Suppressor macrophage treated with lipopolysaccharide for 1 hour (primary cell): Measurements from ENCODE around the gene RADIL.
A peak's percentile ranks its signal among the peaks of the same experiment; 100 is the strongest.
"Not testable (repeated sequence)": the region's sequence is repeated elsewhere in the genome, so short reads cannot be mapped to it uniquely, and the experiment has no call there.

Experiments used
- DNase-seq, 3 donors: peaks; one replicate each; pipeline ENCODE4 v3.0.0-alpha.2; 2020 to 2022

Gene RADIL

GRCh38 chr7:4808026-4808425 is 75.5 kb downstream of the RADIL start:
- DNase-seq: no peak

- no peak for DNase-seq
Observed at GRCh38 chr7:4807598-4808016, 75.9 kb downstream of the RADIL start.

- no peak for DNase-seq
Observed at GRCh38 chr7:4806983-4807597, 76.4 kb downstream of the RADIL start.

- DNase-seq: no peak
Observed at GRCh38 chr7:4805984-4806300, 77.6 kb downstream of the RADIL start.

- no peak for DNase-seq
Observed at GRCh38 chr7:4805110-4805983, 78.2 kb downstream of the RADIL start.

GRCh38 chr7:4803397-4804241 is 79.9 kb downstream of the RADIL start:
- DNase-seq: no peak

GRCh38 chr7:4802577-4802976 is 80.9 kb downstream of the RADIL start:
- DNase-seq: not testable (repeated sequence)

GRCh38 chr7:4801839-4802231 is 81.7 kb downstream of the RADIL start:
- no peak for DNase-seq

GRCh38 chr7:4800926-4801838 is 82.3 kb downstream of the RADIL start:
- no peak for DNase-seq

- DNase-seq: no peak
Observed at GRCh38 chr7:4800487-4800886, 83.0 kb downstream of the RADIL start.

- DNase-seq: no peak
Observed at GRCh38 chr7:4799508-4800268, 83.8 kb downstream of the RADIL start.

- DNase-seq: no peak
Observed at GRCh38 chr7:4798706-4799235, 84.7 kb downstream of the RADIL start.

GRCh38 chr7:4797858-4798705 is 85.4 kb downstream of the RADIL start:
- peak; percentile 52 to 78 (median 72) for DNase-seq

GRCh38 chr7:4796453-4796852 is 87.1 kb downstream of the RADIL start:
- DNase-seq: no peak

GRCh38 chr7:4794591-4795350 is 88.7 kb downstream of the RADIL start:
- DNase-seq: no peak

GRCh38 chr7:4794171-4794570 is 89.3 kb downstream of the RADIL start:
- not testable (repeated sequence) for DNase-seq

GRCh38 chr7:4793385-4793993 is 90.0 kb downstream of the RADIL start:
- DNase-seq: not testable (repeated sequence)

GRCh38 chr7:4792537-4793126 is 90.9 kb downstream of the RADIL start:
- DNase-seq: no peak
